GM19025 (cell line): Measurements from ENCODE around the gene CALB2.

Experiments
- ATAC-seq: cut with Tn5 transposase; IDR thresholded peaks from one replicate; pipeline ENCODE4 v1.9.1; 2021; ENCODE audit warnings: mild to moderate bottlenecking, low read depth, moderate library complexity; ENCODE audit not compliant: unreplicated experiment

CALB2 gene

DNA sequence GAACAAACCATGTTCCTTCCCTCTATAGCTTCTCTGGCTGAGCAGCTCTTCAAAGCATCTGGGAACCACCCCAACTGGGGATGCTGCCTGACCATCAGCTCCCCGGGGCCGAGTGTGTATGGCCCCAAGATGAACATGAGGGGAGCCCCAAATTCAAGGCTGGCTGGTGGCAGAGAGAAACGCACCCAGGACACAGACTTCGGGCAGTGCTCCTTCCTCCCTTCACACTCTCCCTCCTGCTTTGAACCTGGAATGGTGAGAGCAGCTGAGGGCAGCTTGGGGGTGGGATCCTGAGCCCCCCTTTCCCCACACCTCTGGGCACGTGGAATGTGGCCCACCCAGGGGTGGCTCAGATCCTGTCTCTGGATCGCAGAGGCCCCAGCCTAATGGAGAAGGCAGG lies 66.1 kb downstream of the CALB2 start:
- ATAC-seq: no peak

DNA sequence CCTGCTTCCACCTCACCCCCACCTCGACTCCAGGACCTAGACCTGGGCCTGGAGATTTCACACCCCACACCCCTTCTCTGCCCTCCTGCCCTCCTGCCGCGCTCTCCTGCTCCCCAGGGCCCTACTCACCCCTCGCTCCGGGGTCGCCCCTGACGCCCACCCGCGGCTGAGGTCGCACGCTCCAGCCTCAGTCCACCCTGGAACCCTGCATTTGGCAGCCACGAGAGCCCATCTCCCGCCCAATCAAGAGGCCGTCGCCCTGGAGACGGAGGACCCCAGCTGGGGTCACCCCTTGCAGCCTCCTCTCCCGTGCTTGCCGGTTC lies 67.2 kb downstream of the CALB2 start:
- no peak for ATAC-seq

DNA sequence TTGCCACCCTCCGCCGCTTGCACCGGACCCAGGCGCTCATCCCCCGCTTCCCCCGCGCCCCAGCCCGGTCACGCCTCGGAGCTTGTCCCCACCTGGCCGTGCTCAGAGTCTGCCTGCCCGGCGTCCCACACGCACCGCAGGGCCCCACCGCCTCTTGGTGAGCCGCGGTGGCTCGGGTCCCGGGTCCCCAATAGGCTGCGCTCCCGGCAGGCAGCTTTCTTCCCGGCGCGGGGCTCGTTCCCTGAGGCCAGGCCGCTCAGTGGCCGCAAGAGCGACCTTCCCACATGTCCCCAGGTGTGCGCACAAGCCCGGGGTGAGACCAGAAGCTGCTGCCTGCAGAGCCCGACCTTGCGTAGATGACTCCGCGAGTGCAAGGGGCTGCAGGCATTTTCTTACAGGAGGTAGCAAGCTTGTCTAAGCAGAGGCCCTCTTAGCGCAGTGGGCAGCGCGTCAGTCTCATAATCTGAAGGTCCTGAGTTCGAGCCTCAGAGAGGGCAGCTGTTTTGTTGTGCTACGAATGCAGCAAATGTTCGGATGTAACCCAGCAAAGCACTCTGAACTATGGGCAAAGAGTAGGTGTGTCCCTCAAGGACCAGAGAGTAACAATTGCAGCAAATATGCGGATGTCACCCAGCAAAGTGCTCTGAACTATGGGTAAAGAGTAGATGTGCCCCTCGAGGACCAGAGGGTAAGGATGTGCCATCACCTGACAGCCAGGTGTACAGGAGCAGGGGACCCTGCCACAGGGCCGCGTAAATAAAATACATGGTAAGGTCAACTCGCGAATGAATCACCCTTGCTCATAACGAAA lies 67.8 kb downstream of the CALB2 start:
- no peak for ATAC-seq

DNA sequence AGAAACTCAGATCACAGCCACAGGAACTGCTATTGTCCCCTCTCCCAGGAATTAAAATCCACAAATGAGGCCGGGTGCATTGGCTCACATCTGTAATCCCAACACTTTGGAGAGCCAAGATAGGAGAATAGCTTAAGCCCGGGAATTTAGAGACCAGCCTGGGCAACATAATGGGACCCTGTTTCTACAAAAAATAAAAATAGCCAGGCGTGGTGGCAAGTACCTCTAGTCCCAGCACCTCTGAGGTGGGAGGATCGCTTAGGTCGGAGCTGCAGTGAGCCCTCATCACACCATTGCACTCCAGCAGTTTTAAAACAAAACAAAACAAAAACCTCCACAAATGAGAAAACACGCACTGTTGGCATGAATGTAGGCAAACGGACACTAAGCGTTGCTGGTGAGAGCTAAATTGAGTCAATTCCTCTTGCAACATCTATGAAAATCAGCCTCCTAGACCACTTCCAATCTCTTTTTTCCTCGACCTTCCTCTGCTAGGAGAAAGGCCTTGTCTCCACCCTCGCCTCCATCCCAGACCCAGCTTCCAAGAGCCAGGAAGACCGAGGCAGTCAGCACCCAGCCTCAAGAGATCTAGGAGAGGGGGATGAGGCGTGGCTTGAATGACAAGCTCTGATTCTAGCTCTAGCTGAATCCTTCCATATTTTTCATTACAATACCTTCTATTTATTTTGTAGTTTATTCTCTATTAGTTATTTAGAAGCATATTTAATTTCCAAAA lies 68.5 kb downstream of the CALB2 start:
- no peak for ATAC-seq

DNA sequence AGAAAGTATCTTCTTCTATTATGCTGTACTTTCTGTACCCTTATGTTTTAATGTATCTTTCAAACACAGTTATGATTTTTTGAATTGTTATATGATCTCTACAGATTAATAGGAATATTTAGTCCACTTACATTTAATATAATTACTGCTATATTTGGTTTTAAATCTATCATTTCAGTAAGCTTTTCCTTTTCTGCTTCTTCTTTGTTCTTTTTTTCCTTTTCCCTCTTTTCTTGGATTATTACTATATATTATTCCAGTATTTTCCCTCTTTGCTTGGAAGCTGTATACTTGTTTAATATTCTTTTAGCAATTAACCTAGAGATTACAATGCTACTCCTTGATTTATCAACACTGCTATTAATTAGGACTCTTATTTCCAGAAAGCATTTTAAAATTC lies 69.9 kb downstream of the CALB2 start:
- ATAC-seq: no peak

DNA sequence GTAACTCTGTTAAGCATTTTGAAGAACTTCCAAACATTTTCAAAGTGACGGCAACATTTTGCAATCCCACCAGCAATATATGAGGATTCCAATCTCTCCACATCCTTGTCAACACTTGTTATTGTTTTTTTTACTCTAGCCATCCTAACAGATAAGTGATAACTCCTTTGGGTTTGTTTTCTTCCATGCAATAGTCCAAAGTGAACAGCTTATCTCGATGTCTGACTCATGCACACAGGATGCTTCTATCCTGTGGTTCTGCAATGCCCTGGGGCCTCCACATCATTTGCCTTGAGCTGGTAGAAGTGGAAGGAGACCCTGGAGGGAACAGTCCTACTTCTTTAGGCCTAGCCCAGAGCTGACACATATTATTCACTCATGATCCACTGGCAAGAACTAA lies 70.4 kb downstream of the CALB2 start:
- ATAC-seq: no peak

DNA sequence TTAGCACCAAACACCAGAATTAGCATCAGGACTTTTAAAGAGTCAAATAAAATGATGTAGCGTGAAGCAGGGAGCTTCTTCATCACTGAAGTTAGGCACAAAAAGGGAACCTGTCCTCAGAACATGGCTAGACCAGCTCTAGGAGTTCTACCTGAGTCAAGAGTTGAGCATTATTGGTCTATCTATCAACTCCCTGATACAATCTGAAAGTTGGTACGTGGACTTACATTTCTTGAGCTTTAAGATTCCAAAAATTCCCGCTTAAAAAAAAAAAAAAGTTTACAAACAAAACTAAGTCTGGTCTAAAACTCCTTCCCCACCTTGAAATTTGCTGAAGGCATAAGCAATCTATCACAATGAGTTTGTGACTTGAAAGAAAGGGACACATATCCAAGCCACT lies 71.1 kb downstream of the CALB2 start:
- no peak for ATAC-seq

DNA sequence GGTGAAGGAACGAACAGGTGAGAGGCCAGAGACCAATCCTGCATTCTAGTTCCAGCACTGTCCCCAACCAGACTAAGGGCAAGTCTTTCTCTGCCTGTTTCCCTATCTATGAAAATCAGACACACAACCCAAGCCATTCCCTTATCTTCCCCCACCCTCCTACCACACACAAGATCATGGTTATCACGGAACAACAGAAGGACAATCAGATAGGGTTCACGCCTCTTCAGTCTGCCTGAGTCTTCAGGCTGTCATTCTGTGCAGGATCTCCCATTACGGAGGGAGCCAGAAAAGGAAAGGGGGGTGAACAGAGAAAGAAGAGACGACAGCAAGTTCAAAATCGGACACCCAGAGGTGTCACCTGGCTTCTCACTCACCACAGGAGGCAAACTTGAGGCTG lies 72.2 kb downstream of the CALB2 start:
- no peak for ATAC-seq

DNA sequence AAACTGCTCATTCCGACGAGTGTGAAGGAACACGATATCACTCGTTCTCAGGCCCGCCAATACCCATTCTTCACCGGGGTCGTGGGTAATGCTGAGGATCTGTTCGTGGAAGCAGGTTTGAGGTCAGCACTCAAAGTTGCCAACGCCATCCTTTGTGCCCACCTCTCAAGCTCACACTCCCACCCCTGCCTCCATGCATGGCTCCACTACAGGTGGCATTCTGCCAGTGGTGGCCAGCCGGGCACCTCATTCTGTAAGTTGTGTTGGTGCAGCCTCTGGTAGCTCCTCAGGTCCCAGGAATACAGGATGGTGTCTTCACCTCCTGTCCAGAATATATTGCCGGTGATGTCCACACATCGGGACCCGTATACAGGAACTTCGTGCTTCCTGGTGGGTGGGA lies 72.7 kb downstream of the CALB2 start:
- ATAC-seq: no peak

DNA sequence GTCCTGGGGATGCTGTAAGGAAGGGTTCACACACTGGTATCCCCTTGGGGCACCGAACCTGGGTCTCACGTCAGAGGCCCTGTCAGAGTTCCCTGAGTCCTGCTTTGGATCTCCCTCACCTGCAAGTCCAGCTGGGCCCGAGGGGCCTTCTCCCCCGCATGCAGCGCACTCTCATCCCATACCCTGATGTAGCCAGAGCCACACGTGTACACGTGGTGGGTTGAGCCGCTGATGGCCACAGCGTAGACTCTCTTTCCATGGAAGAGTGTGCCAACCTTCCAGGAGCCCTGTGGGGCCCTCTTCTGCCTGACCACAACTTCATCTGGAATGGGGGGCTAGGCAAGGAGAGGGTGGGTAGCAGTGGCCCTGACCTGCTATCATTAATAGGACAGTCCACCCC lies 73.5 kb downstream of the CALB2 start:
- ATAC-seq: no peak

DNA sequence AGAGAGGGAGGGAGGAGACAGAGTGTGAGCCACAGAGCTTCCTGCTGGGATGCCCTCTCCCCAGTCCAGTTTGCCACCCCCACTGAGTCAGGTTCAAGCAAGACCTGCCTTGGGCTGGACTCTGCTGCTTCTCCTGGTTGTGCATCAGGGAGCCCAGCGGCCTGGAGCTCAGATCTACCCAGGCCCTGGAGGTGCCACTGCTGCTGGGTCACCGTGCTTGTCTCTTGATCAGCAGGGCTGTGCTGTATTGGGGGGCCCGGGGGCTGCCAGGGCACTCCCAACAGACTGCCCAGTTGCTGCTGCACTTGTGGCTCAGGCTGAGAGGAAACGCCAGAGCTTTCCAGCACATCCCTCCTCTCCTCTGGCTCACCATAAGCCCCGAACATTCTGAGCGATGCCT lies 74.4 kb downstream of the CALB2 start:
- no peak for ATAC-seq

DNA sequence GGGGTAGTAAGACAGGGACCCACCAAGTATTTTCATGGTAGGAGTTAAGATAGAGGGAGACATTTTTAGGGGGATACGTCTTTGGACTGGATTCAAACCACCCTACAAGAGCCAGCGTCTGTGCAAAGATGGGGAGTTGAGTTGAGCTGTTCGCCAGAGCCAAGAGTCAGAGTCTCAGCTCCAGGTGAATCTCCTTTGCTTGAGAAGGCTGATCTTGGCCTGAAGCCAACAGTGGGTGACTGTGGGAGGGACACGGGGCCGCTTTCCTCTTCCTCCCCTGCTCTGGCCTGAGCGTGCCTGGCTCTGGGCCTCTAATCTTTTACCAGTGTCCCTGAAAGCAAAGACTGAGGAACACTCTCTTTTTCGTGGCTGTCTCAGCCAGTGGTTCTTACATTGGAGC lies 78.0 kb downstream of the CALB2 start:
- no peak for ATAC-seq

DNA sequence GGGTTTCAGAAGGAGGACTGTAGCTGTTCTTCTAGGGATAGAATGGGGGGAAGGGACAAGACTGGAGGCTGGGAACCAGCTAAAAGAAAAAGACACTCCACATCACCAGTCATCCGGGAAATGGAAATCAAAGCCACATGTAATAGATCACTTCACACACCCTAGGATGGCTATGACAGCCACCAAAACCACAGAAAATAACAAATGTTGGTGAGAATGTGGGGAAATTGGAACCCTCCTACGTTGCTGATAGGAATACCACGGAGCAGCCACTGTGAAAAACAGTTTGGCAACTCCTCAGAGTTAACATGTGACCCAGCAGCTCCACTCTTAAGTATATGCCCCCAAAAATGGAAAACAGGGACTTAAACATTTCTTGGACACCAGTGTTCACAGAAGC lies 81.0 kb downstream of the CALB2 start:
- no peak for ATAC-seq
